ENCODE data around the gene SLC35A3. TPM values are rescaled to one million over a fixed set of nuclear protein-coding genes. Genes with fewer than 3 reads are reported as not detected.

The SLC35A3 gene
- total and polyA plus RNA-seq, 9 of the 15 experiments (the other 6 are each of a cell fraction or from before 2014, with no cell fraction given): 3.5 to 21.7 (median 13.2) TPM

DNA sequence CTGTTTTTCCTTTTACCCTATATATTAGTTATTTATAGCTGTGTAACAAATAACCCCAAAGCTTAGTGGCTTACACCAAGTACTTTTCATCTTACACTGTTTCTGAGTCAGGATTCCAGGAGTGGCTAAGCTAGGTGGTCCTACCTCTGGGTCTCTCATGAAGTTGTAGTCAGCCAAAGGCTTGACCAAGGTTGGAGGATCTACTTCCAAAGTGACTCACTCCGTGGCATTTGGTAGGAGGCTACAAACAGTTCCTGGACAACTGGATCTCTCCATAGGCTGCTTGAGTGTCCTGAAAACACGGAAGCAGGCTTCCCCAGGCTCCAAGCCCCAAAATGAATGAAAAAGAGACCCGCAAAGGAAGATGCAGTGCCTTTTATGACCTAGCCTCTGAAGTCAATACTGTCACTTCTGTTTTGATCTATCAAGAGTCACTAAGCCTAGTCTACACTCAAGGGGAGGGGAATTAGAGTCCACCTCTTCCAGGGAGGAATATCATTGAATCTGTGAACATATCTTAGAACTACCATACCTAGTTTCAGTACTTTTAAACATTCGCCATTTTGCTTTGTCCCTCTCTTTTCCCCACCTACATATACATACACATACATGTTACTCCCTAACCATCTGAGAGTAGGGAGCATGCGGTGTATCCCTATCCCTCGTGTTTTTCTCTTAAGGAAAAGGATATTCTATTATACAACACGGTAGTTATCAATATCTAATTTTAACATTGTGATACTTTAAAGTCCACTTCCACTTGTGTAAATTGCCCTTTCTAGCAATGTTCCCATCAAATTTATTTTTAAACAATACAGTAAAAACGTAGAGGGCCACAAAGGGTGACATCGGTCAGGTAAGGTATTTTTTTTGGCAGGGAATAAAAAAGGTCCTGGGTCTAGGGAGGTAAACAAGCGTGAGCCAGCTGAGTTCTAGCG is 67.2 kb downstream of the SLC35A3 start (continued):
- TF ChIP-seq, protein P1, sequence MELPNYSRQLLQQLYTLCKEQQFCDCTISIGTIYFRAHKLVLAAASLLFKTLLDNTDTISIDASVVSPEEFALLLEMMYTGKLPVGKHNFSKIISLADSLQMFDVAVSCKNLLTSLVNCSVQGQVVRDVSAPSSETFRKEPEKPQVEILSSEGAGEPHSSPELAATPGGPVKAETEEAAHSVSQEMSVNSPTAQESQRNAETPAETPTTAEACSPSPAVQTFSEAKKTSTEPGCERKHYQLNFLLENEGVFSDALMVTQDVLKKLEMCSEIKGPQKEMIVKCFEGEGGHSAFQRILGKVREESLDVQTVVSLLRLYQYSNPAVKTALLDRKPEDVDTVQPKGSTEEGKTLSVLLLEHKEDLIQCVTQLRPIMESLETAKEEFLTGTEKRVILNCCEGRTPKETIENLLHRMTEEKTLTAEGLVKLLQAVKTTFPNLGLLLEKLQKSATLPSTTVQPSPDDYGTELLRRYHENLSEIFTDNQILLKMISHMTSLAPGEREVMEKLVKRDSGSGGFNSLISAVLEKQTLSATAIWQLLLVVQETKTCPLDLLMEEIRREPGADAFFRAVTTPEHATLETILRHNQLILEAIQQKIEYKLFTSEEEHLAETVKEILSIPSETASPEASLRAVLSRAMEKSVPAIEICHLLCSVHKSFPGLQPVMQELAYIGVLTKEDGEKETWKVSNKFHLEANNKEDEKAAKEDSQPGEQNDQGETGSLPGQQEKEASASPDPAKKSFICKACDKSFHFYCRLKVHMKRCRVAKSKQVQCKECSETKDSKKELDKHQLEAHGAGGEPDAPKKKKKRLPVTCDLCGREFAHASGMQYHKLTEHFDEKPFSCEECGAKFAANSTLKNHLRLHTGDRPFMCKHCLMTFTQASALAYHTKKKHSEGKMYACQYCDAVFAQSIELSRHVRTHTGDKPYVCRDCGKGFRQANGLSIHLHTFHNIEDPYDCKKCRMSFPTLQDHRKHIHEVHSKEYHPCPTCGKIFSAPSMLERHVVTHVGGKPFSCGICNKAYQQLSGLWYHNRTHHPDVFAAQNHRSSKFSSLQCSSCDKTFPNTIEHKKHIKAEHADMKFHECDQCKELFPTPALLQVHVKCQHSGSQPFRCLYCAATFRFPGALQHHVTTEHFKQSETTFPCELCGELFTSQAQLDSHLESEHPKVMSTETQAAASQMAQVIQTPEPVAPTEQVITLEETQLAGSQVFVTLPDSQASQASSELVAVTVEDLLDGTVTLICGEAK (IDR thresholded peaks at IDR 0.05): peak; percentile 50; the same call in 1 of the 2 replicates
- TF ChIP-seq, protein P1 (CRISPR knock-in tag; IDR thresholded peaks at IDR 0.05): no peak
- TF ChIP-seq CCAR2 (IDR thresholded peaks at IDR 0.05; ENCODE audit: low read depth, low read length): no peak
- TF ChIP-seq KAT8 (IDR thresholded peaks at IDR 0.05; ENCODE audit: low read depth): no peak
- TF ChIP-seq RBM25 (IDR thresholded peaks at IDR 0.05; ENCODE audit: low read depth, low read length, severe bottlenecking): peak; percentile 2
- peak; percentile 38; the same call in 1 of the 2 replicates for TF ChIP-seq LCOR (CRISPR knock-in tag; IDR thresholded peaks at IDR 0.05)
- TF ChIP-seq, protein P2, sequence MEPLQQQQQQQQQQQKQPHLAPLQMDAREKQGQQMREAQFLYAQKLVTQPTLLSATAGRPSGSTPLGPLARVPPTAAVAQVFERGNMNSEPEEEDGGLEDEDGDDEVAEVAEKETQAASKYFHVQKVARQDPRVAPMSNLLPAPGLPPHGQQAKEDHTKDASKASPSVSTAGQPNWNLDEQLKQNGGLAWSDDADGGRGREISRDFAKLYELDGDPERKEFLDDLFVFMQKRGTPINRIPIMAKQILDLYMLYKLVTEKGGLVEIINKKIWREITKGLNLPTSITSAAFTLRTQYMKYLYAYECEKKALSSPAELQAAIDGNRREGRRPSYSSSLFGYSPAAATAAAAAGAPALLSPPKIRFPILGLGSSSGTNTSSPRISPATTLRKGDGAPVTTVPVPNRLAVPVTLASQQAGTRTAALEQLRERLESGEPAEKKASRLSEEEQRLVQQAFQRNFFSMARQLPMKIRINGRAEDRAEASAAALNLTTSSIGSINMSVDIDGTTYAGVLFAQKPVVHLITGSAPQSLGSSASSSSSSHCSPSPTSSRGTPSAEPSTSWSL (CRISPR knock-in tag; IDR thresholded peaks at IDR 0.05; ENCODE audit: borderline replicate concordance): no peak
- 0 out of 2 replicates have a peak, but pooled peaks have one; percentile 43 for TF ChIP-seq ELF1 (tag; IDR thresholded peaks at IDR 0.05)
- TF ChIP-seq STAT5A (IDR thresholded peaks at IDR 0.05; ENCODE audit: borderline replicate concordance, low read length): peak; percentile 5; the same call in 1 of the 2 replicates
- TF ChIP-seq FOXK2 (conservative IDR thresholded peaks at IDR 0.05 in 1 of 2, IDR thresholded peaks at IDR 0.05 in 1 of 2; ENCODE audit: low read depth in 2 of 2): peak in 1 of 2 experiments; percentile 49; a peak in 2 of 4 replicates
- TF ChIP-seq NUFIP1 (IDR thresholded peaks at IDR 0.05; ENCODE audit: partially characterized antibody): no peak
- 0 out of 2 replicates have a peak, but pooled peaks have one; percentile 20 for TF ChIP-seq SMARCE1 (IDR thresholded peaks at IDR 0.05)
- peak; percentile 29; the same call in 1 of the 2 replicates for TF ChIP-seq JUND (IDR thresholded peaks at IDR 0.05; ENCODE audit: borderline replicate concordance, low read depth, low read length)
- TF ChIP-seq JUND (tag; IDR thresholded peaks at IDR 0.05; ENCODE audit: borderline replicate concordance, low read depth, low read length): no peak
- TF ChIP-seq SUPT5H (IDR thresholded peaks at IDR 0.05): 0 out of 2 replicates have a peak, but pooled peaks have one; percentile 1
- peak; percentile 18 for TF ChIP-seq HDAC3 (IDR thresholded peaks at IDR 0.05; ENCODE audit: borderline replicate concordance, partially characterized antibody)
